ENCODE measurements around the gene GPR141. TPM values are rescaled to one million over a fixed set of nuclear protein-coding genes. Genes with fewer than 3 reads are reported as not detected.

Gene GPR141
- polyA plus RNA-seq, 1 donor (not counting 4 experiments of a cell fraction or from before 2014, with no cell fraction given): not detected

GRCh38 chr7:37732253-37732652 lies 48.7 kb downstream of the GPR141 start:
- H3K4me2 ChIP-seq (ENCODE audit: control insufficient read depth, extremely low read depth, insufficient read depth, low read depth, low read length): no peak overlapping the region
- FAIRE-seq (no peak), DNase-seq (ENCODE audit: low read depth, low spot score) (no peak)

GRCh38 chr7:37732888-37733287 lies 49.3 kb downstream of the GPR141 start:
- Histone ChIP-seq H3K4me1 (ENCODE audit: control insufficient read depth, extremely low read depth, insufficient read depth, low read length) (no peaks in the 10 kb centered on the region), H2AFZ (ENCODE audit: control insufficient read depth, low read length) (no peak overlapping the region), H3K4me3 (ENCODE audit: control insufficient read depth in 2 of 3, extremely low read depth in 1 of 3, insufficient read depth in 2 of 3, low read depth in 1 of 3, low read length in 3 of 3) (no peak overlapping the region), H3K4me2 (ENCODE audit: control insufficient read depth, extremely low read depth, insufficient read depth, low read depth, low read length) (no peak overlapping the region), H3K9me3 (ENCODE audit: control insufficient read depth, low read depth, low read length) (no peaks in the 10 kb centered on the region), H3K9ac (ENCODE audit: control insufficient read depth, extremely low read depth, insufficient read depth, low read length) (no peak overlapping the region), H3K79me2 (ENCODE audit: control insufficient read depth, insufficient read depth, low read length) (no peaks in the 10 kb centered on the region), H3K27ac (ENCODE audit: control insufficient read depth, insufficient read depth, low read length) (no peak overlapping the region), H4K20me1 (ENCODE audit: control insufficient read depth, extremely low read depth, insufficient read depth, low read length) (no peaks in the 10 kb centered on the region), H3K36me3 (ENCODE audit: control insufficient read depth in 2 of 2, extremely low read depth in 1 of 2, insufficient read depth in 2 of 2, low read length in 2 of 2) (no peaks in the 10 kb centered on the region), H3K27me3 (ENCODE audit: control insufficient read depth, extremely low read depth, insufficient read depth, low read length) (no peaks in the 10 kb centered on the region), H3K9me1 (ENCODE audit: control insufficient read depth, extremely low read depth, insufficient read depth, low read length) (no peaks in the 10 kb centered on the region)
- FAIRE-seq (no peak), DNase-seq (ENCODE audit: low read depth, low spot score) (no peak)
- dilution Hi-C loops (cut with MboI; ENCODE audit: extremely low pct_ligation_motif_present, low sequenced_read_pairs): no loop called here
- TF ChIP-seq CTCF (optimal IDR thresholded peaks at IDR 0.05 in 1 of 3, IDR thresholded peaks at IDR 0.05 in 1 of 3, conservative IDR thresholded peaks at IDR 0.05 in 1 of 3; ENCODE audit: extremely low read depth in 1 of 3, insufficient read depth in 2 of 3, low read length in 3 of 3): no peak
- TF ChIP-seq EZH2 (IDR thresholded peaks at IDR 0.05; ENCODE audit: low read length): no peak

More at GRCh38 chr7:37732253-37732652, 48.7 kb downstream of the GPR141 start:
- TF ChIP-seq CTCF (optimal IDR thresholded peaks at IDR 0.05 in 1 of 3, IDR thresholded peaks at IDR 0.05 in 1 of 3, conservative IDR thresholded peaks at IDR 0.05 in 1 of 3; ENCODE audit: extremely low read depth in 1 of 3, insufficient read depth in 2 of 3, low read length in 3 of 3) (peak in 2 of 3 experiments; percentile 16 to 39), EZH2 (IDR thresholded peaks at IDR 0.05; ENCODE audit: low read length) (no peak)
- no peak overlapping the region for H3K9ac ChIP-seq (ENCODE audit: control insufficient read depth, extremely low read depth, insufficient read depth, low read length)
- no peaks in the 10 kb centered on the region for H3K79me2 ChIP-seq (ENCODE audit: control insufficient read depth, insufficient read depth, low read length)
- H3K27ac ChIP-seq (ENCODE audit: control insufficient read depth, insufficient read depth, low read length): no peak overlapping the region
- no peaks in the 10 kb centered on the region for H3K9me3 ChIP-seq (ENCODE audit: control insufficient read depth, low read depth, low read length)
- dilution Hi-C loops (cut with MboI; ENCODE audit: extremely low pct_ligation_motif_present, low sequenced_read_pairs): no loop called here
- no peaks in the 10 kb centered on the region for H3K9me1 ChIP-seq (ENCODE audit: control insufficient read depth, extremely low read depth, insufficient read depth, low read length)
- H3K27me3 ChIP-seq (ENCODE audit: control insufficient read depth, extremely low read depth, insufficient read depth, low read length): no peaks in the 10 kb centered on the region
- no peak overlapping the region for H2AFZ ChIP-seq (ENCODE audit: control insufficient read depth, low read length)
- H3K4me1 ChIP-seq (ENCODE audit: control insufficient read depth, extremely low read depth, insufficient read depth, low read length): no peaks in the 10 kb centered on the region
- no peaks in the 10 kb centered on the region for H3K36me3 ChIP-seq (ENCODE audit: control insufficient read depth in 2 of 2, extremely low read depth in 1 of 2, insufficient read depth in 2 of 2, low read length in 2 of 2)
- no peaks in the 10 kb centered on the region for H4K20me1 ChIP-seq (ENCODE audit: control insufficient read depth, extremely low read depth, insufficient read depth, low read length)
- no peak overlapping the region for H3K4me3 ChIP-seq (ENCODE audit: control insufficient read depth in 2 of 3, extremely low read depth in 1 of 3, insufficient read depth in 2 of 3, low read depth in 1 of 3, low read length in 3 of 3)

All from keratinocyte (primary cell).